Astrocyte of the cerebellum (primary cell): ENCODE results near the gene PACRG.

Experiments
- DNase-seq: peaks from one replicate; pipeline ENCODE4 v3.0.0-alpha.2; 2011; ENCODE audit warnings: low read depth
- H3K4me3 ChIP-seq: 2 replicates; pipeline ENCODE4 v1.5.1; 2011; ENCODE audit warnings: mild to moderate bottlenecking, low read depth, low read length, moderate library complexity
- in situ Hi-C: cut with HindIII; loops from 2 replicates; pipeline ENCODE4 v1.10.0; 2017; ENCODE audit warnings: low sequenced_read_pairs
- TF ChIP-seq, protein P1 (sequence below): IDR thresholded peaks from 2 replicates; pipeline ENCODE4 v1.5.1; 2012; ENCODE audit warnings: low read length, low read depth, moderate library complexity, mild to moderate bottlenecking; ENCODE audit errors: missing control alignments

The PACRG gene

DNA sequence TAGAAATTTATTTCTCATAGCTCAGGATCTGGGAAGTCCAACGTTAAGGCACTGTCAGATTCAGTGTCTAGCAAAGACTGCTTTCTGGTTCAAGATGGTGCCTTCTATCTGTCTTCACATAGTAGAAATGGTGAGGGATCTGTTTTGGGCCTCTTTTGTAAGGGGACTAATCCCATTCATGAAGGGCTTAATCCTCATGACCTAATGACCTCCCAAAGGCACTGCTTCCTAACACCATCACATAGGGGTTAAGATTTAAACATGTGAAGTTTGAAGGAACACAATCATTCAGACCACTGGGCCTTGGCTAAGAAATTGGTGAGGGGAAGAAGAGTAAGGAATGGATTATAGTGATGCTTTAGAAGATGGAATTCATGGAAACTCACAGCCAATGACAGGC lies 237.6 kb downstream of the PACRG start:
- H3K4me3 ChIP-seq, result no peak overlapping the region
- TF ChIP-seq, protein P1, sequence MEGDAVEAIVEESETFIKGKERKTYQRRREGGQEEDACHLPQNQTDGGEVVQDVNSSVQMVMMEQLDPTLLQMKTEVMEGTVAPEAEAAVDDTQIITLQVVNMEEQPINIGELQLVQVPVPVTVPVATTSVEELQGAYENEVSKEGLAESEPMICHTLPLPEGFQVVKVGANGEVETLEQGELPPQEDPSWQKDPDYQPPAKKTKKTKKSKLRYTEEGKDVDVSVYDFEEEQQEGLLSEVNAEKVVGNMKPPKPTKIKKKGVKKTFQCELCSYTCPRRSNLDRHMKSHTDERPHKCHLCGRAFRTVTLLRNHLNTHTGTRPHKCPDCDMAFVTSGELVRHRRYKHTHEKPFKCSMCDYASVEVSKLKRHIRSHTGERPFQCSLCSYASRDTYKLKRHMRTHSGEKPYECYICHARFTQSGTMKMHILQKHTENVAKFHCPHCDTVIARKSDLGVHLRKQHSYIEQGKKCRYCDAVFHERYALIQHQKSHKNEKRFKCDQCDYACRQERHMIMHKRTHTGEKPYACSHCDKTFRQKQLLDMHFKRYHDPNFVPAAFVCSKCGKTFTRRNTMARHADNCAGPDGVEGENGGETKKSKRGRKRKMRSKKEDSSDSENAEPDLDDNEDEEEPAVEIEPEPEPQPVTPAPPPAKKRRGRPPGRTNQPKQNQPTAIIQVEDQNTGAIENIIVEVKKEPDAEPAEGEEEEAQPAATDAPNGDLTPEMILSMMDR, result no peak
- in situ Hi-C loops, result no loop called here

DNA sequence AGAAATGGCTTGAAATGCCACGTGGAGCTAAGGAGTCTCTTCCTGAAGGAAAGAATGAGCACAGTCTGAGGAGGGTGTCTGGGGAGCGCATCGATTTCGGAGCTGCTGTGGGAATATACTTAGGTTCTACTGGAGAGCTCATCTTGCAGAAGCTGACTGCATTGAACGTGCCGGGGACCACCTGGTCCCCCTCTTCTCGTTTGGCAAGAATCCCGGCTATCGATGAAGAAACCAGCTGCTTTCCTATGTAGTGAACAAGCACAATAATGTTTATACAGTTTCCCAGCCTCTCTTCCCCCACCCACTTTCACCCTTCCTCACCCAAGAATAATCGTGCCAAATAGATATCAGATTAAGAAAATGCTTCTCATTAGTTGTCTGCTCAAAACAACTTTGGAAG lies 242.5 kb downstream of the PACRG start:
- no peak for DNase-seq
- TF ChIP-seq, protein P1, result no peak
- H3K4me3 ChIP-seq, result no peak overlapping the region
- in situ Hi-C loops, result no loop called here

More for the DNA sequence above, 237.6 kb downstream of the PACRG start:
- DNase-seq, result no peak

DNA sequence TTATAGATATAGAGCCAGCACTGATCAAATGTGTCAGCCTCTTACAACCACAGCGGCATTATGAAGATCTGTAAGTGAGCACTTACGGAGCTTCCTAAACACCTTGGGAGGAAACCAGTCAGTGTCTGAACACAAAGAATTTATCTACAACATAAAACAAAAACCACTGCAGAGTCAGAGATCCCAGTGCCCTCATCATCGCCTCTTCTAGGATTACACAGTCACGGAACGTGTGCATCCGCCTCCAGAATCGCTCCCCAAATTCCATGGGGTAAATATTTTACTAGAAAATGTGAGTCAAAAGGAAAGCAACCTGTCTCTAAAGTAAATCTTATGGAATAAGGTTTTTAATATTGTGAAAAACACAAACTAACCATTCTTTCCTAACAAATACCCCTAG lies 243.6 kb downstream of the PACRG start:
- in situ Hi-C loops, result no loop called here
- no peak for DNase-seq
- TF ChIP-seq, protein P1, result no peak
- H3K4me3 ChIP-seq, result no peak overlapping the region

DNA sequence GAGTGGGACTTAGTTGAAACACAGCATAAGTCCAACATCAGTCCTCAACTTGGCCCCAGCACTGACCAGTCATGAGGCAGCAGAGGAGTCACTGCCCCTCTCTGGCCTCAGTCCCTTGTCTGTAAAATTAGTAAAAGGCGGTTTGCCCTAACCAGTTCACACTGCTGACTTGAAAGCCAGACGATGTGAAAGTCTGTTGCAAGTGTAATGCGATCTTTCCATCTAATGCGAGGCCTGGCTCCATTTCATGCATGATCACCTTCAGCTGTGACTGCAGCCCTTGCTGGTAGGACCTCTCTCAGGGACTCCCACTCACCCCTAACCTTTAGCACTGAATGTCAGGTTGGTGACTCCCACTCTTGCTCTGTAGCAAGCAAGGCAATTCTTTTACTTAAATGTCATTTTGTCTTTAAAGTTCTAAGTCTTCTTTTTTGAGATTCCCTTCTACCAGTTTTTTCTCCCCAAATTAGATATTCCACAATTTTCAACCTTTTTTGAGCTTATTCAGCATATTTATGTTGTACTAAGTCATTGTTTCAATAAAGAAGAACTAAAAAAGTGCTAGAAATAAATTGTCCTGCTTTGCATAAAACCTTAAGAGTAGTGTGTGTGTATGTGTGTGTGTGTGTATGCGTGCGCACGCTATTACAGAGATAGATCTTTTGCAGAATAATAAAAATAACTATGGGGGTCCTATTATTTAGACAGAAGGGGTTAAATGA lies 245.5 kb downstream of the PACRG start:
- TF ChIP-seq, protein P1, result no peak
- H3K4me3 ChIP-seq, result no peak overlapping the region
- no peak for DNase-seq
- in situ Hi-C loops, result no loop called here

DNA sequence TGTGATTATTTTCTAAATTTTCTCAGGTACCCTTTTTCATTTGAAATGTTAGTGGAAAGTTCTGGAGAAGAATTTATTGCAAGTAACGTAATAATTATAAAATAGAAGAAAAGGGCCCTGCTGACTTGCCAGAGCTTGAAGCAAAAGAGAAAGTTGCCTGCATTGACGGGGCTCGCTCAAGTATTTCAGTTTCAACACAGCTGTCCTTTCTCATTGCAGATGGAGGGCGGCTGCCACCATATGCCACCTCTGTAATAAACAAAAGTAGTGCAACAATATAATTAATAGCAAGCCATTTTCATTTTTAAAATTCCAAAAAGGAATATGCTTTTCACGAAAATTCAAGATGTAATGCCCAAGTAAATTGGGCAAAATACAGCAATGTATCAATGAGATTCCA lies 246.2 kb downstream of the PACRG start:
- in situ Hi-C loops, result no loop called here
- no peak for DNase-seq
- TF ChIP-seq, protein P1, result no peak

DNA sequence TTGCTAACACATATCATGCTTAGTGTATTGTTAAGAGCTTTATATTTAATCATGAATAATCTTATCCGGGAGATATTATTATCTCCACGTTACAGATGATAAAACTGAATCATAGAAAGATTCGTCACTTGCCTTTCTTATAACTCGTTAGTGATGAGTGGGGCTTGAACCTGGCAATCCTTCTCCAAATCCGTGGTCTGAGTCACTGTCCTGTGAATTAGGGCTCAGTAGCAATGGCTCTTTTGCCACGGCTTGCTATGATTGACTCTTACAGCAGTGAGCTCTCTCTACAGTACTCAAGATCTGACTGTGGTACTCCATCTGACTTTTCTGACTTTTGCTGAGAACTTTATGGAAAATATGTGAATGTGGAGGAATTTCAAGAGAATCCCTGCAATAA lies 246.9 kb downstream of the PACRG start:
- TF ChIP-seq, protein P1, result no peak
- no peak for DNase-seq
- in situ Hi-C loops, result no loop called here
- no peak overlapping the region for H3K4me3 ChIP-seq

More for the DNA sequence above, 246.2 kb downstream of the PACRG start:
- no peak overlapping the region for H3K4me3 ChIP-seq
